Measurements from ENCODE around the gene CPXM1. TPM values are rescaled to one million over a fixed set of nuclear protein-coding genes. Genes with fewer than 3 reads are reported as not detected.

Gene CPXM1
- polyA plus RNA-seq, 1 donor (not counting 4 experiments of a cell fraction or from before 2014, with no cell fraction given), result not detected

GRCh38 chr20:2817341-2817726 is 16.9 kb upstream of the CPXM1 start:
- no peak overlapping the region for H3K27ac ChIP-seq (ENCODE audit: control insufficient read depth, insufficient read depth, low read length)
- TF ChIP-seq EZH2 (IDR thresholded peaks at IDR 0.05; ENCODE audit: low read length) (no peak), CTCF (optimal IDR thresholded peaks at IDR 0.05 in 1 of 3, IDR thresholded peaks at IDR 0.05 in 1 of 3, conservative IDR thresholded peaks at IDR 0.05 in 1 of 3; ENCODE audit: extremely low read depth in 1 of 3, insufficient read depth in 2 of 3, low read length in 3 of 3) (no peak)
- no peak overlapping the region for H3K9ac ChIP-seq (ENCODE audit: control insufficient read depth, extremely low read depth, insufficient read depth, low read length)
- no peaks in the 10 kb centered on the region for H3K9me1 ChIP-seq (ENCODE audit: control insufficient read depth, extremely low read depth, insufficient read depth, low read length)
- H3K9me3 ChIP-seq (ENCODE audit: control insufficient read depth, low read depth, low read length), result no peaks in the 10 kb centered on the region
- FAIRE-seq (no peak), DNase-seq (ENCODE audit: low read depth, low spot score) (no peak)
- H2AFZ ChIP-seq (ENCODE audit: control insufficient read depth, low read length), result no peak overlapping the region
- dilution Hi-C loops (cut with MboI; ENCODE audit: extremely low pct_ligation_motif_present, low sequenced_read_pairs), result no loop called here
- H4K20me1 ChIP-seq (ENCODE audit: control insufficient read depth, extremely low read depth, insufficient read depth, low read length), result no peaks in the 10 kb centered on the region
- peaks cover 9% of the 10 kb centered on the region for H3K4me1 ChIP-seq (ENCODE audit: control insufficient read depth, extremely low read depth, insufficient read depth, low read length)
- peaks cover 44% of the 10 kb centered on the region for H3K27me3 ChIP-seq (ENCODE audit: control insufficient read depth, extremely low read depth, insufficient read depth, low read length)
- no peak overlapping the region for H3K4me3 ChIP-seq (ENCODE audit: control insufficient read depth in 2 of 3, extremely low read depth in 1 of 3, insufficient read depth in 2 of 3, low read depth in 1 of 3, low read length in 3 of 3)
- H3K79me2 ChIP-seq (ENCODE audit: control insufficient read depth, insufficient read depth, low read length), result no peaks in the 10 kb centered on the region
- H3K36me3 ChIP-seq (ENCODE audit: control insufficient read depth in 2 of 2, extremely low read depth in 1 of 2, insufficient read depth in 2 of 2, low read length in 2 of 2), result no peaks in the 10 kb centered on the region
- H3K4me2 ChIP-seq (ENCODE audit: control insufficient read depth, extremely low read depth, insufficient read depth, low read depth, low read length), result no peak overlapping the region

- no peaks in the 10 kb centered on the region for H3K79me2 ChIP-seq (ENCODE audit: control insufficient read depth, insufficient read depth, low read length)
Measured at GRCh38 chr20:2816583-2817340, 16.3 kb upstream of the CPXM1 start.

More at GRCh38 chr20:2816583-2817340, 16.3 kb upstream of the CPXM1 start:
- TF ChIP-seq CTCF (optimal IDR thresholded peaks at IDR 0.05 in 1 of 3, IDR thresholded peaks at IDR 0.05 in 1 of 3, conservative IDR thresholded peaks at IDR 0.05 in 1 of 3; ENCODE audit: extremely low read depth in 1 of 3, insufficient read depth in 2 of 3, low read length in 3 of 3), result peak in 1 of 3 experiments; percentile 42
- TF ChIP-seq EZH2 (IDR thresholded peaks at IDR 0.05; ENCODE audit: low read length), result no peak
- no peak overlapping the region for H3K4me2 ChIP-seq (ENCODE audit: control insufficient read depth, extremely low read depth, insufficient read depth, low read depth, low read length)
- H3K4me1 ChIP-seq (ENCODE audit: control insufficient read depth, extremely low read depth, insufficient read depth, low read length), result peaks cover 9% of the 10 kb centered on the region
- H2AFZ ChIP-seq (ENCODE audit: control insufficient read depth, low read length), result no peak overlapping the region
- FAIRE-seq (no peak), DNase-seq (ENCODE audit: low read depth, low spot score) (no peak)
- H3K9me3 ChIP-seq (ENCODE audit: control insufficient read depth, low read depth, low read length), result peaks cover 2% of the 10 kb centered on the region
- H3K36me3 ChIP-seq (ENCODE audit: control insufficient read depth in 2 of 2, extremely low read depth in 1 of 2, insufficient read depth in 2 of 2, low read length in 2 of 2), result no peaks in the 10 kb centered on the region
- H4K20me1 ChIP-seq (ENCODE audit: control insufficient read depth, extremely low read depth, insufficient read depth, low read length), result no peaks in the 10 kb centered on the region
- H3K27me3 ChIP-seq (ENCODE audit: control insufficient read depth, extremely low read depth, insufficient read depth, low read length), result peaks cover 39% of the 10 kb centered on the region
- dilution Hi-C loops (cut with MboI; ENCODE audit: extremely low pct_ligation_motif_present, low sequenced_read_pairs), result no loop called here
- no peak overlapping the region for H3K4me3 ChIP-seq (ENCODE audit: control insufficient read depth in 2 of 3, extremely low read depth in 1 of 3, insufficient read depth in 2 of 3, low read depth in 1 of 3, low read length in 3 of 3)
- no peak overlapping the region for H3K27ac ChIP-seq (ENCODE audit: control insufficient read depth, insufficient read depth, low read length)
- H3K9me1 ChIP-seq (ENCODE audit: control insufficient read depth, extremely low read depth, insufficient read depth, low read length), result no peaks in the 10 kb centered on the region
- no peak overlapping the region for H3K9ac ChIP-seq (ENCODE audit: control insufficient read depth, extremely low read depth, insufficient read depth, low read length)

Measured in keratinocyte (primary cell).